ENCODE results near the gene C6. TPM values are rescaled to one million over a fixed set of nuclear protein-coding genes. Genes with fewer than 3 reads are reported as not detected.
"Not testable (repeated sequence)": the region's sequence is repeated elsewhere in the genome, so short reads cannot be mapped to it uniquely, and the experiment has no call there.

C6 gene
- total and polyA plus RNA-seq, 2 of the 8 experiments (the other 6 are each of a cell fraction or from before 2014, with no cell fraction given): not detected

DNA sequence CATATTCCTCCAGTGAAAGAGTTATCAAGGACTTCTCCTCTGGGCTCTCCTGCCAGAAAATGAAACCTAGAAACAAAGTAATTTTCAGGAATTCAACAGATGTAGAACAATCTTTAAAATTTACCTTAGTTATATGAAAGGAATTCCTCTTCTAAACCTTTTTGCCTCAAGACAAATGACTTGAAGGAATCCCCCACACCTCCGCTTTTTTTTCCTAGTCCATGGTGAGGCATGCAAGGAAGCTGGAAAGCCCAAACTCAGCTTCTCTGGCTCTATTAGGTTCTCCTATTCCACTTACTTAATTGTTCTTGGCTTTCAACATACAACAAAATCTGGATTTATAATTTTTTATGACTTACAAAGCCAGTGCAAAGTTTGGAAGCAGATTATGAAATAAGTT, 27.2 kb downstream of the C6 start (continued):
- no peak for TF ChIP-seq KDM5A (IDR thresholded peaks at IDR 0.05; ENCODE audit: low read length)
- TF ChIP-seq YY1 (IDR thresholded peaks at IDR 0.05; ENCODE audit: low read depth, low read length): no peak
- TF ChIP-seq CHD2 (IDR thresholded peaks at IDR 0.05; ENCODE audit: low read length): no peak
- TF ChIP-seq NRF1 (IDR thresholded peaks at IDR 0.05; ENCODE audit: low read depth, low read length): no peak
- no peak for TF ChIP-seq ASH2L (IDR thresholded peaks at IDR 0.05; ENCODE audit: low read length)
- no peak for TF ChIP-seq EGR1 (IDR thresholded peaks at IDR 0.05; ENCODE audit: borderline replicate concordance, low read depth, low read length)

DNA sequence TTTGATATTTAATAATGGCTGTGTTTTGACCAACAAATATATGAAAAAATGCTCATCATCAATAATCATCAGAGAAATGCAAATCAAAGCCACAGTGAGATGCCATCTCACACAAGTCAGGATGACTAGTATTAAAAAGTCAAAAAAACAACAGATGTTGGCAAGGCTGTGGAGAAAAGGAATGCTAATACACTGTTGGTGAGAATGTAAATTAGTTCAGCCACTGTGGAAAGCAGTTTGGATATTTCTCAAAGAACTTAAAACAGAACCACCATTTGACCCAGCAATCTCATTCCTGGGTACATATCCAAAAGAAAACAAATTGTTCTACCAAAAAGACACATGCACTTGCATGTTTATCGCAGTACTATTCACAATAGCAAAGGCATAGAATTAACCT, 30.0 kb downstream of the C6 start:
- H3K4ac ChIP-seq (replicated peaks; ENCODE audit: insufficient read length, low read depth, low read length); H3K14ac ChIP-seq (ENCODE audit: insufficient read length); H2BK120ac ChIP-seq (replicated peaks; ENCODE audit: low read depth, low read length); H2BK20ac ChIP-seq (ENCODE audit: low read length); H3K23me2 ChIP-seq (ENCODE audit: low read depth, low read length); H3K4me1 ChIP-seq (replicated peaks in 1 of 4; ENCODE audit: control insufficient read depth in 3 of 4, insufficient read depth in 4 of 4, low read length in 3 of 4); H4K91ac ChIP-seq (replicated peaks; ENCODE audit: insufficient read length, low read length); H3K9me3 ChIP-seq (ENCODE audit: insufficient read depth in 2 of 2, low read depth in 1 of 2, low read length in 1 of 2); H2BK15ac ChIP-seq (ENCODE audit: low read length); H2AFZ ChIP-seq (ENCODE audit: low read length); FAIRE-seq; H3K23ac ChIP-seq (ENCODE audit: insufficient read length); H3K9ac ChIP-seq (replicated peaks in 1 of 4; ENCODE audit: extremely low read depth in 1 of 4, low read depth in 3 of 4, low read length in 3 of 4); H3K36me3 ChIP-seq (ENCODE audit: control insufficient read depth in 2 of 4, insufficient read depth in 4 of 4, low read length in 3 of 4); H3K27ac ChIP-seq (ENCODE audit: low read depth, low read length); H4K5ac ChIP-seq (ENCODE audit: insufficient read length, low read depth, low read length); H3K79me2 ChIP-seq (ENCODE audit: control insufficient read depth in 1 of 2, insufficient read depth in 2 of 2, low read length in 2 of 2); H4K8ac ChIP-seq (ENCODE audit: extremely low read depth, insufficient read depth, low read length); H3K4me3 ChIP-seq (ENCODE audit: extremely low read depth in 1 of 4, insufficient read depth in 2 of 4, low read depth in 3 of 4, low read length in 4 of 4); DNase-seq (ENCODE audit: low read depth in 1 of 2, low spot score in 2 of 2); H2BK12ac ChIP-seq (ENCODE audit: low read depth, low read length); H3K79me1 ChIP-seq (ENCODE audit: low read depth, low read length); H3K18ac ChIP-seq (ENCODE audit: extremely low read depth, low read length); CTCF ChIA-PET (ENCODE audit: partially characterized antibody); H4K20me1 ChIP-seq (replicated peaks in 1 of 2; ENCODE audit: control insufficient read depth in 1 of 2, insufficient read depth in 2 of 2, low read length in 2 of 2); H3K56ac ChIP-seq (replicated peaks; ENCODE audit: insufficient read length, low read depth, low read length); H3K4me2 ChIP-seq (ENCODE audit: insufficient read depth in 1 of 2, low read depth in 2 of 2, low read length in 2 of 2); H2BK5ac ChIP-seq (ENCODE audit: low read depth, low read length); H2AK5ac ChIP-seq (ENCODE audit: low read depth, low read length); H3K27me3 ChIP-seq (replicated peaks in 1 of 4; ENCODE audit: control insufficient read depth in 3 of 4, extremely low read depth in 1 of 4, insufficient read depth in 3 of 4, low read length in 3 of 4): not testable (repeated sequence)
- WGBS, 2 experiments (ENCODE audit: extremely low coverage in 1 of 2, insufficient coverage in 1 of 2, insufficient read length in 1 of 2, insufficient replicate concordance in 2 of 2, low coverage in 1 of 2, low lambda C conversion rate in 2 of 2, missing lambda C conversion rate in 1 of 2): 88% methylated on average over 1 of the region's 1 CpG; no CpG with 5 or more reads in 1 of the 2 experiments
- POLR2A ChIA-PET (ENCODE audit: partially characterized antibody): interaction anchor here (1.0 to 1.1 kb wide), 2 partner anchors 10 to 55 kb away, joined by 3 read pairs; no protein-coding TSS in a partner anchor

Measured in H1 (cell line).